Astrocyte (in vitro differentiated cells and primary cell): Measurements from ENCODE around the gene THSD7B. TPM values are rescaled to one million over a fixed set of nuclear protein-coding genes. Genes with fewer than 3 reads are reported as not detected.
A peak's percentile ranks its signal among the peaks of the same experiment; 100 is the strongest.

Experiments
- DNase-seq: peaks from one replicate; pipeline ENCODE4 v3.0.0-alpha.2; 2010; ENCODE audit warnings: low read depth
- FAIRE-seq: peaks from 2 replicates; lab custom pipeline; 2011; peaks lifted over from hg19 to GRCh38; lab: Jason Lieb, UNC
- H2AFZ ChIP-seq: 2 replicates; pipeline ENCODE4 v1.6.0; 2012; ENCODE audit warnings: low read depth, low read length, inconsistent platforms
- H3K27ac ChIP-seq: 2 replicates; pipeline ENCODE4 v1.5.1; 2011; ENCODE audit warnings: low read depth, low read length, inconsistent platforms
- H3K27me3 ChIP-seq: 2 replicates; pipeline ENCODE4 v1.6.0; 2011; ENCODE audit warnings: low read length, inconsistent platforms; ENCODE audit not compliant: insufficient read depth
- H3K36me3 ChIP-seq: 2 replicates; pipeline ENCODE4 v1.5.1; 2011; ENCODE audit warnings: low read length, inconsistent platforms; ENCODE audit not compliant: insufficient read depth
- H3K4me1 ChIP-seq: 2 replicates; pipeline ENCODE4 v1.5.1; 2011; ENCODE audit warnings: low read length, inconsistent platforms; ENCODE audit not compliant: insufficient read depth
- H3K4me2 ChIP-seq: 2 replicates; pipeline ENCODE4 v1.6.0; 2012; ENCODE audit warnings: low read length, inconsistent platforms
- H3K4me3 ChIP-seq: 2 replicates; pipeline ENCODE4 v1.5.1; 2011; ENCODE audit warnings: low read depth, mild to moderate bottlenecking, low read length, inconsistent platforms; ENCODE audit not compliant: insufficient read depth
- H3K79me2 ChIP-seq: 2 replicates; pipeline ENCODE4 v1.6.0; 2012; ENCODE audit warnings: mild to moderate bottlenecking, low read length, inconsistent platforms; ENCODE audit not compliant: insufficient read depth
- H3K9ac ChIP-seq: 2 replicates; pipeline ENCODE4 v1.6.0; 2012; ENCODE audit warnings: mild to moderate bottlenecking, low read length, inconsistent platforms
- H3K9me3 ChIP-seq: 2 replicates; pipeline ENCODE4 v1.5.1; 2012; ENCODE audit warnings: low read depth, mild to moderate bottlenecking, low read length, inconsistent platforms; ENCODE audit not compliant: insufficient read depth
- H4K20me1 ChIP-seq: 2 replicates; pipeline ENCODE4 v1.6.0; 2012; ENCODE audit warnings: low read length, inconsistent platforms; ENCODE audit not compliant: insufficient read depth
- H3K27ac Mint-ChIP-seq: one replicate; pipeline ENCODE4 v1.8.0; 2021; ENCODE audit warnings: mild to moderate bottlenecking, mixed read lengths; ENCODE audit not compliant: unreplicated experiment
- H3K27me3 Mint-ChIP-seq: one replicate; pipeline ENCODE4 v1.8.0; 2021; ENCODE audit warnings: low read depth, mixed read lengths; ENCODE audit not compliant: unreplicated experiment
- H3K36me3 Mint-ChIP-seq: one replicate; pipeline ENCODE4 v1.8.0; 2021; ENCODE audit warnings: low read depth, mixed read lengths; ENCODE audit not compliant: unreplicated experiment
- H3K4me1 Mint-ChIP-seq: one replicate; pipeline ENCODE4 v1.8.0; 2021; ENCODE audit warnings: low read depth, mixed read lengths; ENCODE audit not compliant: unreplicated experiment
- H3K4me3 Mint-ChIP-seq: one replicate; pipeline ENCODE4 v1.8.0; 2021; ENCODE audit warnings: mild to moderate bottlenecking, moderate library complexity, mixed read lengths; ENCODE audit not compliant: unreplicated experiment
- H3K9me3 Mint-ChIP-seq: one replicate; pipeline ENCODE4 v1.8.0; 2021; ENCODE audit warnings: mild to moderate bottlenecking, mixed read lengths; ENCODE audit not compliant: unreplicated experiment
- EZH2 ChIP-seq: IDR thresholded peaks from 2 replicates; pipeline ENCODE4 v1.6.1; 2012; ENCODE audit warnings: mild to moderate bottlenecking, low read length, inconsistent platforms; ENCODE audit not compliant: insufficient read depth
- total RNA-seq: library from RNA; stranded (reverse); gene quantifications from 2 replicates; pipeline ENCODE4 v1.2.1, GENCODE V29; 2021
- TF ChIP-seq, protein P1 (sequence below): IDR thresholded peaks from 2 replicates; pipeline ENCODE4 v1.5.1; 2011; ENCODE audit warnings: low read depth, mild to moderate bottlenecking, inconsistent platforms, low read length, moderate library complexity; ENCODE audit not compliant: insufficient read depth

The THSD7B gene
- total RNA-seq, 1 donor from 2014 or later = 0.18 TPM

DNA sequence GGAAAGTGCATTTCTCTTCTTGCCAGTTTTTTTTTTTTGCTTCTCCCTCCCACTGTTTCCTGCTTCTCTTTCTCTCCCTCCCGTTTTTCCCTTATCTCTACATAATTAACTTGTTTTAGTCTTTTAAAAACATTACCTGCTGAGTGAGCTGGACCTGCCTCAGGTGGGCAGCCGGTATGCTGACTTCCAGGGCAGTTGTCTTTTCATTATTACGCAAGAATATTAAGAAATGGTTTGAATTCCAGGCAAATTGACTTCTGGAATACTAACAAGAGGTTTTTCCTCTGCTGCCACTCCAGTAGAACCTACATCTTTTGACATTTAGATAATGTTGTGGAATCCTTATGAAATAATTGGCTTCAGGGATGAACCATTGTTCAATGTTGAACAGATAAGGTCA lies 161.8 kb downstream of the THSD7B start:
- peaks cover 5% of the 10 kb centered on the region for H3K9me3 Mint-ChIP-seq
- Histone ChIP-seq H3K27ac (no peak overlapping the region), H3K4me1 (no peaks in the 10 kb centered on the region), H3K4me3 (no peak overlapping the region), H3K27me3 (no peaks in the 10 kb centered on the region), H3K36me3 (no peaks in the 10 kb centered on the region), H2AFZ (no peak overlapping the region), H3K9ac (no peak overlapping the region), H4K20me1 (no peaks in the 10 kb centered on the region), H3K9me3 (peaks cover 2% of the 10 kb centered on the region), H3K79me2 (no peaks in the 10 kb centered on the region), H3K4me2 (no peak overlapping the region)
- no peaks in the 10 kb centered on the region for H3K4me1 Mint-ChIP-seq
- no peaks in the 10 kb centered on the region for H3K27me3 Mint-ChIP-seq
- H3K4me3 Mint-ChIP-seq = no peak overlapping the region
- FAIRE-seq = no peak
- no peak for DNase-seq
- TF ChIP-seq, protein P1, sequence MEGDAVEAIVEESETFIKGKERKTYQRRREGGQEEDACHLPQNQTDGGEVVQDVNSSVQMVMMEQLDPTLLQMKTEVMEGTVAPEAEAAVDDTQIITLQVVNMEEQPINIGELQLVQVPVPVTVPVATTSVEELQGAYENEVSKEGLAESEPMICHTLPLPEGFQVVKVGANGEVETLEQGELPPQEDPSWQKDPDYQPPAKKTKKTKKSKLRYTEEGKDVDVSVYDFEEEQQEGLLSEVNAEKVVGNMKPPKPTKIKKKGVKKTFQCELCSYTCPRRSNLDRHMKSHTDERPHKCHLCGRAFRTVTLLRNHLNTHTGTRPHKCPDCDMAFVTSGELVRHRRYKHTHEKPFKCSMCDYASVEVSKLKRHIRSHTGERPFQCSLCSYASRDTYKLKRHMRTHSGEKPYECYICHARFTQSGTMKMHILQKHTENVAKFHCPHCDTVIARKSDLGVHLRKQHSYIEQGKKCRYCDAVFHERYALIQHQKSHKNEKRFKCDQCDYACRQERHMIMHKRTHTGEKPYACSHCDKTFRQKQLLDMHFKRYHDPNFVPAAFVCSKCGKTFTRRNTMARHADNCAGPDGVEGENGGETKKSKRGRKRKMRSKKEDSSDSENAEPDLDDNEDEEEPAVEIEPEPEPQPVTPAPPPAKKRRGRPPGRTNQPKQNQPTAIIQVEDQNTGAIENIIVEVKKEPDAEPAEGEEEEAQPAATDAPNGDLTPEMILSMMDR = no peak
- no peak for TF ChIP-seq EZH2
- no peaks in the 10 kb centered on the region for H3K36me3 Mint-ChIP-seq
- H3K27ac Mint-ChIP-seq = no peak overlapping the region

DNA sequence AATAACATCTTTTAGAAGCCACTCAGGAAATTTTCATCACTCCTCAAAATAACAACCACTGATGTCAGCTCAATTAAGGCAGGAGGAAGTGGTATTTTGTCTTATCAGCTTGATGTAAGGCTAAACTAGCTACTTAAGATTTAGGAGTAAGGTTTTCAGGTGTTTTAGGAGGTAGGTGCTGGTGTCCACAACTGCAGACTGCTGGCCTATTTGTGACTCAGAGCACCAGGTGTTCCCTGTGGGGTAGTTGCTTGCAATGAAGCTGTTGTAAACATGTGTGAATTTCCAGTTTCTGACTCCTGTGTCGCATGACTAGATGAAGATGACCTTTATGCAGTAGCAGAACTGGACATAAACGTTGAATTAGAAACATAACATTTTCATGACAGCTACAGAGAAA lies 164.2 kb downstream of the THSD7B start:
- Mint-ChIP-seq H3K9me3 (peaks cover 5% of the 10 kb centered on the region), H3K4me1 (no peaks in the 10 kb centered on the region), H3K36me3 (no peaks in the 10 kb centered on the region), H3K4me3 (no peak overlapping the region), H3K27me3 (no peaks in the 10 kb centered on the region), H3K27ac (no peak overlapping the region)
- no peaks in the 10 kb centered on the region for H3K79me2 ChIP-seq
- H3K4me1 ChIP-seq = no peaks in the 10 kb centered on the region
- H3K9me3 ChIP-seq = peaks cover 2% of the 10 kb centered on the region
- H2AFZ ChIP-seq = no peak overlapping the region
- DNase-seq (no peak), FAIRE-seq (no peak)
- H3K9ac ChIP-seq = no peak overlapping the region
- no peaks in the 10 kb centered on the region for H4K20me1 ChIP-seq
- no peaks in the 10 kb centered on the region for H3K27me3 ChIP-seq
- H3K27ac ChIP-seq = no peak overlapping the region
- no peaks in the 10 kb centered on the region for H3K36me3 ChIP-seq
- H3K4me3 ChIP-seq = no peak overlapping the region
- H3K4me2 ChIP-seq = no peak overlapping the region
- TF ChIP-seq, protein P1 = no peak
- TF ChIP-seq EZH2 = no peak

DNA sequence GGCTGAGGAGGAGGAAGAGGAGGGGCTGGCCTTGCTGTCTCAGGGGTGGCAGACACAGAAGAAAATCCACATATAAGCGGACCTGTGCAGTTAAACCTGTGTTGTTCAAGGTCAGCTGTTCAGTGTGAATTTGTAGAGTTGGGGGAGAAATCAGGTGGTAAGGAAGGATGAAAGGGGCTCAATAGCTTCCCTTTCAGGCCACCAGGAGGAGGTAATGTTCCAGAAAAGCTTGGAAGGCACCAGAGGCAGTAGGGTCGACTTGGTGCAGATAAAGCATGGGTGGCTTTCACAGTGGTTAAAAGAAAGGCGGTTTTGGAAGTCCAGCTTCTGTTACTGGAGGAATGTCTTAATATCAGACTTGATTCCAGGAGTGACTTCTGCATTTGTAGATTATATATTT lies 167.4 kb downstream of the THSD7B start:
- H3K4me3 ChIP-seq = no peak overlapping the region
- no peaks in the 10 kb centered on the region for H4K20me1 ChIP-seq
- no peak overlapping the region for H2AFZ ChIP-seq
- H3K27me3 Mint-ChIP-seq = no peaks in the 10 kb centered on the region
- no peak for DNase-seq
- H3K36me3 Mint-ChIP-seq = no peaks in the 10 kb centered on the region
- no peak overlapping the region for H3K27ac Mint-ChIP-seq
- H3K36me3 ChIP-seq = no peaks in the 10 kb centered on the region
- no peaks in the 10 kb centered on the region for H3K9me3 ChIP-seq
- H3K4me3 Mint-ChIP-seq = no peak overlapping the region
- H3K9me3 Mint-ChIP-seq = no peaks in the 10 kb centered on the region
- TF ChIP-seq EZH2 = no peak
- TF ChIP-seq, protein P1 = peak; percentile 55
- H3K4me1 ChIP-seq = no peaks in the 10 kb centered on the region
- H3K4me2 ChIP-seq = no peak overlapping the region
- no peaks in the 10 kb centered on the region for H3K27me3 ChIP-seq
- FAIRE-seq = no peak
- no peaks in the 10 kb centered on the region for H3K4me1 Mint-ChIP-seq
- H3K27ac ChIP-seq = no peak overlapping the region
- no peak overlapping the region for H3K9ac ChIP-seq
- no peaks in the 10 kb centered on the region for H3K79me2 ChIP-seq
